Measurements from ENCODE around the gene ACVR2B. TPM values are rescaled to one million over a fixed set of nuclear protein-coding genes. Genes with fewer than 3 reads are reported as not detected.

The ACVR2B gene
- total RNA-seq, 1 experiment from 2014 or later, result 1.8 TPM

DNA sequence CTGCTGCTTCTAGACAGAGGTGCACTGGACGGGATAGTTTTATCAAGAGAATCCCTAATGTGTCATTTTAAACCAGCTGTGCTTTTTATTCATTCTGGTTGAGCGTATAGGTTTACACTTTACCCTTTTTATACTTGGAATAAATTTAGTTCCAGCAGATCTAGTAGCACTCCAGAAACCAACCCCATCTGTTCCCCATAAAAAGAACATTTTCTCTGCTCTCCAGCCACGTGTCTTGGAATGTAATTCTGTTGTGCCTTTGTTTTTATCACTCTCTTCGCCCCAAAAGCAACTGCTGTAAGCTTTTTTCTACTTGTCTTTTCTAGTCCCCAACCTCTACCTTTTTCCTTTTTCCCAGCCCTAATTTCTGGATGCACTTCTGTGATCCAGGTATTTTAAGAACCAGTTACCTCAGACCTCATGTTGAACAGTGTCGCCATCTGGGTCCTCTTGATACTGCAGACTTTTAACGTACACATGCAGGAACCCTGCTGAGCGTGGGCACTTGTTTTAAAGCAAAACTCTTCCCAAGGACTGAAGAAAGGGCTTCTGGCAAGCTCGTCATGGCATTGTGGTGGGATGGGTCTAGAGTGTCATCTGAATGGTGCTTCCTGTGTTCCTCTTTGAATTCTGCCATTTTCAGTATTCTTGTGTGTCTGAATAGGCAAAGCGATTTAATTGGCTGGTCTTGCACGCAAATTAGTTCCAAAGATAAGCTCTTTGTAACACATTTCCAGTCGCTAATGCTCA is 36.8 kb downstream of the ACVR2B start:
- Histone ChIP-seq H3K79me2 (ENCODE audit: low read length) (no peaks in the 10 kb centered on the region), H2AFZ (ENCODE audit: low read length) (no peak overlapping the region), H3K4me3 (ENCODE audit: low read length) (no peak overlapping the region), H3K4me2 (ENCODE audit: low read length) (no peak overlapping the region), H3K4me1 (ENCODE audit: insufficient read depth, low read length) (peaks cover 7% of the 10 kb centered on the region; the same call in 1 of the 2 replicates), H3K9ac (ENCODE audit: low read length) (no peak overlapping the region), H3K27me3 (ENCODE audit: low read length) (no peaks in the 10 kb centered on the region), H4K20me1 (ENCODE audit: low read length) (no peaks in the 10 kb centered on the region), H3K9me3 (ENCODE audit: low read length) (no peaks in the 10 kb centered on the region), H3K27ac (ENCODE audit: low read length) (no peak overlapping the region), H3K9me2 (replicated peaks; ENCODE audit: low read length) (no peaks in the 10 kb centered on the region), H3F3A (ENCODE audit: low read length, unreplicated experiment) (no peaks in the 10 kb centered on the region), H3K36me3 (ENCODE audit: low read depth, low read length) (no peaks in the 10 kb centered on the region)
- TF ChIP-seq, protein P1, sequence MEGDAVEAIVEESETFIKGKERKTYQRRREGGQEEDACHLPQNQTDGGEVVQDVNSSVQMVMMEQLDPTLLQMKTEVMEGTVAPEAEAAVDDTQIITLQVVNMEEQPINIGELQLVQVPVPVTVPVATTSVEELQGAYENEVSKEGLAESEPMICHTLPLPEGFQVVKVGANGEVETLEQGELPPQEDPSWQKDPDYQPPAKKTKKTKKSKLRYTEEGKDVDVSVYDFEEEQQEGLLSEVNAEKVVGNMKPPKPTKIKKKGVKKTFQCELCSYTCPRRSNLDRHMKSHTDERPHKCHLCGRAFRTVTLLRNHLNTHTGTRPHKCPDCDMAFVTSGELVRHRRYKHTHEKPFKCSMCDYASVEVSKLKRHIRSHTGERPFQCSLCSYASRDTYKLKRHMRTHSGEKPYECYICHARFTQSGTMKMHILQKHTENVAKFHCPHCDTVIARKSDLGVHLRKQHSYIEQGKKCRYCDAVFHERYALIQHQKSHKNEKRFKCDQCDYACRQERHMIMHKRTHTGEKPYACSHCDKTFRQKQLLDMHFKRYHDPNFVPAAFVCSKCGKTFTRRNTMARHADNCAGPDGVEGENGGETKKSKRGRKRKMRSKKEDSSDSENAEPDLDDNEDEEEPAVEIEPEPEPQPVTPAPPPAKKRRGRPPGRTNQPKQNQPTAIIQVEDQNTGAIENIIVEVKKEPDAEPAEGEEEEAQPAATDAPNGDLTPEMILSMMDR (conservative IDR thresholded peaks at IDR 0.05; ENCODE audit: low read depth, low read length), result no peak
- TF ChIP-seq EZH2 (IDR thresholded peaks at IDR 0.05; ENCODE audit: low read length, unreplicated experiment) (no peak), EZH2phosphoT487 (IDR thresholded peaks at IDR 0.05; ENCODE audit: borderline replicate concordance, low read length) (no peak)
- no peak for DNase-seq
- BruUV-seq (replicated peaks), result no TSS peak
- intact Hi-C loops (cut with micrococcal nuclease), result no loop called here
- no peak for ATAC-seq
- CTCF ChIA-PET, result no interaction called here
- POLR2A ChIA-PET (ENCODE audit: unreplicated experiment), result no interaction called here

DNA sequence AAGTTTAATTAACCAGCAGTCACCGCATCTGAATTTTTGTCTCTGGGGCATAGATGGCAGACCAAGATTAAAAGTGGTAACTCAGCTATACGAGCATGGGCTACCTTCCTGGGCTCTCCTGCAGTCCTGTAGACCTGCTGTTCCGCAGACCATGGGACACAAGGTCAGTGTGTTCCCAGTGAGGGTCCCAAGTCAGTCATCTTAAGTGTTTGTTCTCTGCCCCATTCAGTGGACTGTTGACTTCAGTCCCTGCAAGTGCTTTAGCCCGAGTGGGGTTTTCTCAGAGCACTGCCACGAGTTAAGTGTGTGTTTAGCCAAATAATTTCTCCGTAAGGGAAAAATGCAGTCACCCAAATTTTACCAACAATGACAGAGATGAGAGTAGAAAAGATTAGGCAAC is 37.5 kb downstream of the ACVR2B start:
- H3F3A ChIP-seq (ENCODE audit: low read length, unreplicated experiment), result no peaks in the 10 kb centered on the region
- H3K4me2 ChIP-seq (ENCODE audit: low read length), result no peak overlapping the region
- H3K9ac ChIP-seq (ENCODE audit: low read length), result no peak overlapping the region
- H3K9me3 ChIP-seq (ENCODE audit: low read length), result no peaks in the 10 kb centered on the region
- no peak overlapping the region for H3K27ac ChIP-seq (ENCODE audit: low read length)
- no peaks in the 10 kb centered on the region for H3K79me2 ChIP-seq (ENCODE audit: low read length)
- DNase-seq, result no peak
- no peak overlapping the region for H2AFZ ChIP-seq (ENCODE audit: low read length)
- intact Hi-C loops (cut with micrococcal nuclease), result no loop called here
- no peaks in the 10 kb centered on the region for H3K9me2 ChIP-seq (replicated peaks; ENCODE audit: low read length)
- no peak overlapping the region for H3K4me3 ChIP-seq (ENCODE audit: low read length)
- CTCF ChIA-PET, result no interaction called here
- H4K20me1 ChIP-seq (ENCODE audit: low read length), result no peaks in the 10 kb centered on the region
- H3K4me1 ChIP-seq (ENCODE audit: insufficient read depth, low read length), result peaks cover 11% of the 10 kb centered on the region
- H3K27me3 ChIP-seq (ENCODE audit: low read length), result no peaks in the 10 kb centered on the region
- POLR2A ChIA-PET (ENCODE audit: unreplicated experiment), result no interaction called here
- no peaks in the 10 kb centered on the region for H3K36me3 ChIP-seq (ENCODE audit: low read depth, low read length)
- TF ChIP-seq EZH2 (IDR thresholded peaks at IDR 0.05; ENCODE audit: low read length, unreplicated experiment), result no peak
- TF ChIP-seq EZH2phosphoT487 (IDR thresholded peaks at IDR 0.05; ENCODE audit: borderline replicate concordance, low read length), result no peak
- BruUV-seq (replicated peaks), result no TSS peak
- no peak for ATAC-seq

DNA sequence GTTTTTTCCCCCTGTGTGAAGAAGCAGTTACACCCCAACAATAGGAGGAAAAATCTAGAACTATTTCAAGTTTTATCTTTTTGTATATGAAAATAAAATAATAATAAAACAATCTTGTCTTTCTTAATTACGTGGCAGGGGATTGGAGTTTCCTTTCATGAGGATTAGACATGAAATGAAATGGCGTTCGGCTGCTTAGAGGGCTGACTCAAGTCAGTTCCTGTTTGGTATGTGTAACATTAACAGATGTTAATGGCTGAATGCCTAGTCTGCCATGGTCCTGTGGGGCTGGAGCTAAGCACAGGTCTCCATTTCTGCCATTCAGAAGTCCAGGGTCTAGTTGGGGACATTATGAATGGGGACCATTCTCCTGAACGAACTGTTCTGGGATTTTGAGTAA is 39.3 kb downstream of the ACVR2B start:
- no TSS peak for BruUV-seq (replicated peaks)
- DNase-seq (no peak), ATAC-seq (no peak)
- H3K9me3 ChIP-seq (ENCODE audit: low read length), result no peaks in the 10 kb centered on the region
- ChIA-PET CTCF (no interaction called here), POLR2A (ENCODE audit: unreplicated experiment) (no interaction called here)
- no peak overlapping the region for H3K27ac ChIP-seq (ENCODE audit: low read length)
- no peaks in the 10 kb centered on the region for H3K27me3 ChIP-seq (ENCODE audit: low read length)
- H3K9me2 ChIP-seq (replicated peaks; ENCODE audit: low read length), result no peaks in the 10 kb centered on the region
- H4K20me1 ChIP-seq (ENCODE audit: low read length), result no peaks in the 10 kb centered on the region
- TF ChIP-seq EZH2phosphoT487 (IDR thresholded peaks at IDR 0.05; ENCODE audit: borderline replicate concordance, low read length), result no peak
- no peak overlapping the region for H3K4me2 ChIP-seq (ENCODE audit: low read length)
- H3K9ac ChIP-seq (ENCODE audit: low read length), result no peak overlapping the region
- peaks cover 15% of the 10 kb centered on the region for H3K79me2 ChIP-seq (ENCODE audit: low read length)
- intact Hi-C loops (cut with micrococcal nuclease), result no loop called here
- H2AFZ ChIP-seq (ENCODE audit: low read length), result no peak overlapping the region
- H3K4me1 ChIP-seq (ENCODE audit: insufficient read depth, low read length), result peaks cover 18% of the 10 kb centered on the region
- no peaks in the 10 kb centered on the region for H3K36me3 ChIP-seq (ENCODE audit: low read depth, low read length)
- H3K4me3 ChIP-seq (ENCODE audit: low read length), result no peak overlapping the region
- H3F3A ChIP-seq (ENCODE audit: low read length, unreplicated experiment), result no peaks in the 10 kb centered on the region

Measured in PC-3 (cell line).